ENCODE data around the gene TCFL5. TPM values are rescaled to one million over a fixed set of nuclear protein-coding genes. Genes with fewer than 3 reads are reported as not detected.
A peak's percentile ranks its signal among the peaks of the same experiment; 100 is the strongest.

The TCFL5 gene
- total RNA-seq, 4 donors from 2014 or later, result 12.0 to 28.9 (median 13.8) TPM

DNA sequence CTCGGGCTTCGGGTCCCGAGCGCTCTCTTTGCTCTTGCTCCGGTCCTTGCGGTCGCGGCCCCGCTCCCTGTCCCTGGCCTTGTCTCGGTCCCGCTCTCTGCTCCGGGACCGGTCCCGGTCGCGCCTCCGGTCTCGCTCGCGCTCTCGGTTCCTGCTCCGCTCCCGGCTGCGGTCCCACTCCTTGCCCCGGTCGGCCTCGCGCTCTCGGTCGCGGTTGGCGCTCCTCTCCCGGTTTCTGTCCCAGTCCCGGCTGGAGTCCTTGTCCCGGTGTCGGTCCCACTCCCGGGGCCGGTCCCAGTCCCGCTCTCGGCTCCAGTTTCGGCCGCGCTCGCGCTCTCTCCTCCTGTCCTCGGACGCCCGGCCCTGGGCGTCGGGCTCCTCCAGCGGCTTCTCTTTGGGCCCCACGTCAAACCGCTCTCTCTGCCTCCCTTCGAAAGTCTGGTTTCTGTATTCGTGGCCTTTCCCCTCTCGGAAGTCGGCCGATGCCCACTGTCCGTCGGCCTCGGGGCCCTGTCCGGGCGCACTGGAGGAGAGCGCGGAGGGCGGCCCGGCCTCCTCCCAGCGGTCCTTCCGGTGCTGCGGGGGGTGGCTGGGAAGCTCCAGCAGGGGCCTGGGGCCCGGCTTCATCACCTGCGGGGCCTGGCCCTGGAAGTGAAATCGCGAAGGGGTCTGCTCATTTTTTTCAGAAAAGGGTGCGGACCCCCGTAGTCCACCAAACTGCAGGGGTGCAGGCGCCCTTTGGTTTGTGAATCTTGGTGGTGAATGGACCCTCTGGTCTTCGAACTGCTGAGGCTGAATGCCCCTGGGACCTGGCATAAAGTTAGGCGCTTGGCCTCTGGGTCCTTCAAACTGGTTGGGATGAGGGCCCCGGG, 17.9 kb upstream of the TCFL5 start:
- ATAC-seq, result no peak
- Histone ChIP-seq H3K36me3 (peaks cover 0 to 36% of the 10 kb centered on the region in 2 donors), H3K4me3 (no peak overlapping the region), H3K27me3 (no peaks in the 10 kb centered on the region), H3K27ac (no peak overlapping the region), H3K9me3 (no peaks in the 10 kb centered on the region), H3K4me1 (peaks cover 0 to 25% (median 16%) of the 10 kb centered on the region in 3 donors)
- 70 to 97% methylated on average over 6 to 24 of the region's 80 CpGs for WGBS, 2 donors (ENCODE audit: low coverage in 1 of 2)
- TF ChIP-seq POLR2A (IDR thresholded peaks at IDR 0.05), result no peak
- TF ChIP-seq POLR2AphosphoS5 (IDR thresholded peaks at IDR 0.05), result no peak
- TF ChIP-seq, protein P1, sequence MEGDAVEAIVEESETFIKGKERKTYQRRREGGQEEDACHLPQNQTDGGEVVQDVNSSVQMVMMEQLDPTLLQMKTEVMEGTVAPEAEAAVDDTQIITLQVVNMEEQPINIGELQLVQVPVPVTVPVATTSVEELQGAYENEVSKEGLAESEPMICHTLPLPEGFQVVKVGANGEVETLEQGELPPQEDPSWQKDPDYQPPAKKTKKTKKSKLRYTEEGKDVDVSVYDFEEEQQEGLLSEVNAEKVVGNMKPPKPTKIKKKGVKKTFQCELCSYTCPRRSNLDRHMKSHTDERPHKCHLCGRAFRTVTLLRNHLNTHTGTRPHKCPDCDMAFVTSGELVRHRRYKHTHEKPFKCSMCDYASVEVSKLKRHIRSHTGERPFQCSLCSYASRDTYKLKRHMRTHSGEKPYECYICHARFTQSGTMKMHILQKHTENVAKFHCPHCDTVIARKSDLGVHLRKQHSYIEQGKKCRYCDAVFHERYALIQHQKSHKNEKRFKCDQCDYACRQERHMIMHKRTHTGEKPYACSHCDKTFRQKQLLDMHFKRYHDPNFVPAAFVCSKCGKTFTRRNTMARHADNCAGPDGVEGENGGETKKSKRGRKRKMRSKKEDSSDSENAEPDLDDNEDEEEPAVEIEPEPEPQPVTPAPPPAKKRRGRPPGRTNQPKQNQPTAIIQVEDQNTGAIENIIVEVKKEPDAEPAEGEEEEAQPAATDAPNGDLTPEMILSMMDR (IDR thresholded peaks at IDR 0.05), result no peak
- TF ChIP-seq EP300 (IDR thresholded peaks at IDR 0.05), result no peak

DNA sequence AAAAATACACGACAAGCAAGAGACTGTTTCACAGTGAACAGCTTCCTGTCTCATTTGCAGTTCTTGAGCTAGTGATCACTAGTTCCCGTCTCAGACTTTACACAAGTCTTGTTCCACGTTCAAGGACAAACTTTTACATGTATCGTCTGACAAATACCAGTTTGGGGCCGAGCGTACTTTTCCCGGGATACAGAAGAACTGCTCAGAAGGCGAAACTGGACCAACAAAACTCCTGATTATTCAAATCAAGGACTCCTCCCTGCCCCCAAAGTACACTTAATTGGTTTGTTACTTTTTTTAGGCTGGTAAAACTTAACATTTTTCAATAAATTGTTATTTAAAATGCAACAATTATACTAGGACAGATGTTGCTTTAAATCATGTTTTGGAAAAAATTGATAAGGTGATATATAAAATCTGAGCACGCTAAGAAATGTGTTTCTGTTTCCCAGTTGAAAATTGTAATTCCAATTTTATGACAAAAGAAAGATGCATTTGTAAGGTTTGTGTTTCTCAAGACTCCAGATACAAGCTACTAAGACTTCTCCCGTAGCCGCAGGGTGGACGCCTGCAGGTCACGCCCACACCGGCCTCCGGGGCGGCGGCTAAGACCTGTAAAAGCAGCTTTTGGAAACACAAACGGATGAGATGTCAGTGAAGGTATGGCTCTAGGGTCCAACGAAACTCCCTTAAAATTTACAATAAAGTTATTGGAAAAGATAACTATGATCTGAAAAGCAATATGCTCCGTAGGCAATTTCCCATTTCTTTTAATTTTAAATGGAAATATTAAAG, 16.8 kb upstream of the TCFL5 start:
- no peak for TF ChIP-seq EP300 (IDR thresholded peaks at IDR 0.05)
- no peak for TF ChIP-seq POLR2AphosphoS5 (IDR thresholded peaks at IDR 0.05)
- no peak for TF ChIP-seq POLR2A (IDR thresholded peaks at IDR 0.05)
- TF ChIP-seq, protein P1 (IDR thresholded peaks at IDR 0.05), result no peak
- Histone ChIP-seq H3K4me3 (no peak overlapping the region), H3K9me3 (no peaks in the 10 kb centered on the region), H3K27me3 (no peaks in the 10 kb centered on the region), H3K36me3 (peaks cover 0 to 36% of the 10 kb centered on the region in 2 donors), H3K27ac (no peak overlapping the region), H3K4me1 (peaks cover 0 to 32% (median 16%) of the 10 kb centered on the region in 3 donors)
- 91 to 92% methylated on average over 20 of the region's 20 CpGs for WGBS, 2 donors (ENCODE audit: low coverage in 1 of 2)
- ATAC-seq, result no peak

- TF ChIP-seq POLR2A (IDR thresholded peaks at IDR 0.05) (no peak), EP300 (IDR thresholded peaks at IDR 0.05) (no peak), POLR2AphosphoS5 (IDR thresholded peaks at IDR 0.05) (no peak)
- TF ChIP-seq, protein P1 (IDR thresholded peaks at IDR 0.05), result no peak
- H3K36me3 ChIP-seq, result peaks cover 0 to 36% of the 10 kb centered on the region in 2 donors
- no peaks in the 10 kb centered on the region for H3K9me3 ChIP-seq
- ATAC-seq, result peak; percentile 89
- H3K4me3 ChIP-seq, result peak overlapping the region in 1 of 2 donors; percentile 1
- WGBS, 2 donors (ENCODE audit: low coverage in 1 of 2), result 59 to 63% methylated on average over 8 of the region's 48 CpGs
- H3K4me1 ChIP-seq, result peaks cover 0 to 32% (median 16%) of the 10 kb centered on the region in 3 donors
- H3K27me3 ChIP-seq, result no peaks in the 10 kb centered on the region
- H3K27ac ChIP-seq, result peak overlapping the region in 3 of 4 donors; percentile 75 to 78 (median 77)
These were observed 15.5 kb upstream of the TCFL5 start for GRCh38 chr20:62876902-62877816.

DNA sequence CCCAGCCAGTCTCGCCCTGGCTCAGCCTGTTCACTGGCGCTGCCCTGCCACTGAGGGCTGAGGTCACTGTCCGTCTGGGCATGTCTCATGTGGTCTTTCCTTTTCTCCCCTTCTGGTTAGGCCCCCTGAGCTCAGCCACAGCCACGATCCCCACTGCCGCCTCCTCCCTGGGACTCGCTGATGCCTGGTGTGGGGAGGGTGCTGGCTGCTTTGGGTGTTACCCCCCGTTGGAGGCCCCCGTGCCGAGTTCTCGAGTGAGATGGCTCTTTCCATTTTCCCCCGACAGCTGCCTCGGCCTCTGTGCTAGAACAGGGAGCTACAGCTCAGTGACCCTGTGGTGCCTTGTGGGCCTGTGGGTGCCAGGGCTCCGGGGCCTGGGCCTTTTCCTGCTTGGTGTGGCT, 14.9 kb upstream of the TCFL5 start:
- TF ChIP-seq POLR2A (IDR thresholded peaks at IDR 0.05), result no peak
- 39% methylated on average over 5 of the region's 13 CpGs; no CpG with 5 or more reads in 1 of the 2 donors for WGBS, 2 donors (ENCODE audit: low coverage in 1 of 2)
- H3K9me3 ChIP-seq, result no peaks in the 10 kb centered on the region
- H3K27me3 ChIP-seq, result no peaks in the 10 kb centered on the region
- H3K4me3 ChIP-seq, result peak overlapping the region in 1 of 2 donors; percentile 1
- H3K4me1 ChIP-seq, result peaks cover 0 to 32% (median 16%) of the 10 kb centered on the region in 3 donors
- peak overlapping the region in 3 of 4 donors; percentile 75 to 78 (median 77) for H3K27ac ChIP-seq
- no peak for ATAC-seq
- peaks cover 0 to 29% of the 10 kb centered on the region in 2 donors for H3K36me3 ChIP-seq
